HG03066 (cell line): Measurements from ENCODE around the gene CGNL1.

Experiments used
- ATAC-seq: cut with Tn5 transposase; IDR thresholded peaks from one replicate; pipeline ENCODE4 v1.9.1; 2021; ENCODE audit warnings: low read depth; ENCODE audit not compliant: unreplicated experiment

The CGNL1 gene

DNA sequence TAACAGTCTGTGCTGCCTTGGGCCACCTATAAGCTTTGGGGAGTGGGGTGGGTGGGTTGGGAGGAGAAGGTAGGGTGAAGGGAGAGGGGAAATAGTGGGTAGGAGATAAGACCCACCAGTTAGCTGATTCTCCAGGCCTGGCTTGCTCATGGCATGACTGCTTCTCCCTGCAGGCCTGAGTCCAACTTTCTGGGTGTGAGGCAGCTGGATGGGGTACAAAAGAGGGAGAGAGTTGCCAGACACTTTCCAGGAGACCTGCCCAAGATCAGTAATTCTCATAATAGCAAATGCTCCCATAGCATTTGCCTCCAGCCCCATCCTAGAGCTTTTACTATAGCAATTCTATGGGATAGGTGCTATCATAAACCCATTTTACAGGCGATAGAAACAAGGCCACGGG is 7.7 kb downstream of the CGNL1 start:
- no peak for ATAC-seq

DNA sequence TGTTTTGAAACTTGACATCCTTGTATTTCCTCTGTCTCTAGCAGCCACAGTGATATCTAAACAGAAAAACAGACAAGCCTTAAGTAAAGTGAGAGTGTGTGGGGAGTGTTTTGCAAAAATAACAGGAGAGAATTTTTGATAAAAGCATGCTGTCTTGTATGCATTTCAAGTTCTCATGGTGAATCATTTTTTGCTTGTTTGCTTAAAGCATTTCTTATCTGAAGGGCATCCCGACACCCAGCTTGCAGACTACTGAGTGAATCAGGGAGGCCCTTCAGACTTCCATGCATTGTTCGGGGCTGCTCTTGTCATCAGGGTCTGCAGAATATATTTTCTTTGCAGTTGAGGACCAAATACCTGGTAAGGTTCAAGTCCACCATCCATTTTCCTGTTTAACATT is 8.5 kb downstream of the CGNL1 start:
- ATAC-seq: no peak

DNA sequence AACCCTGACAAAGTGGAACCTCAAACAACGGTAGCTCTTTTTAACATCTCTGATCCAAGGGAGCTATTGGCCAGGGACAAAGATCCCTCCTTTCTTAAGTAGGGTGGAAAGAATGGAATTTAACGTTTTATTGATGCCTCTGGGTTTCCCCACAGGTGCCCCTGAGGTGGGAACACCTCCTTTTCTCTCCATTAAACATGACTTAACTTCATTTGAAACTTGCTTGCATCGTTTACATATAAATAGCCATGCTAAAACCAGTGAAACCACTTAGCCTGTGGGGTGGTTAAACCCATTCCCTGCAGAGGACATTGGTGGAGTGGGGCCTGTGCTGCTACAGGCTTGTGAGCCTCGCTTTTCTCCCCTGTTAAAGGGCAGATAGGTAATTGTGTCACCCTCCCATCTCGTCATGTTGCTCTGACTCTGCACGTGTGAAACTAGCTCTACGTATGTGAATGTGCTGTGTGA is 9.7 kb downstream of the CGNL1 start:
- ATAC-seq: no peak

DNA sequence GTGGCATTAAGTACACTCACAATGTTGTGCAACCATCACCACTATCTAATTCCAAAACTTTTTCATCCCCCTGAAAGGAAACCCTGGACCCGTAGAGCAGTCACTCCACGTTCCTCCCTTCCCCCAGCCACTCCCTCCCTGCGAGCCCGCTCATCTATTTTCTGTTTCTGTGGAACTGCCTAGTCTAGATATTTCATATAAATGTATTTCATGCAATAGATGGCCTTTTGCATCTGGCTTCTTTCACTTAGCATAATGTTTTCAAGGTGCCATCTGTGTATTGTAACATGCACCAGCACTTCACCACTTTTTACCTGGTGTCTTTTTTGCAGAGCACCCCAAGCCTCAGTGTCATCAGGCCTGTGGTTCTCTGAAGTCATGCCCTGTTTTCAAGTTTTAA is 10.7 kb downstream of the CGNL1 start:
- ATAC-seq: no peak

DNA sequence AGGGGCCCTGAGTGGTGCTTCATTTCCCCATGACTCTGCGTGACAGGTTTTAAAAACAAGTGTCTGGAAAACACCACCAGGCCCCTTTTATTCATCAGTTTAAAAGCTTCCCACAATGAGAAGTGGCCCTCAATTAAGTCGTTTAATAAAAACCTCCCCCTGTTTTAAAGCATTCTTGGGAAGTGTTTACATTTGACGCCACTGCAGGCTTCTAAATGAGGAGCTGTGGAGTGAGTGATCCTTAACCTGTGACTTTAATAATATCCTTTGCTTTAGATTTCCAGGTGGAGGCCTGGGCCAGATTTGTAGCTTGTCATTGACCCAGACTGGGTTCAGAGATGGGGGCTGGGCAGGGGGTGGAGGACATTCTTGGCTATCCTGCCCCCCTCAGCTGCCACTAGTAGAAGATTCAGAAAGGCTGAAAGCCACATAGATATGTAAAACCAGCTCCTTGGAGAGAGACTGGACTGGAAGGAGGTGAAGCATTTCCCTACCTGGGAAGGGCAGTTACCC is 11.3 kb downstream of the CGNL1 start:
- ATAC-seq: no peak

DNA sequence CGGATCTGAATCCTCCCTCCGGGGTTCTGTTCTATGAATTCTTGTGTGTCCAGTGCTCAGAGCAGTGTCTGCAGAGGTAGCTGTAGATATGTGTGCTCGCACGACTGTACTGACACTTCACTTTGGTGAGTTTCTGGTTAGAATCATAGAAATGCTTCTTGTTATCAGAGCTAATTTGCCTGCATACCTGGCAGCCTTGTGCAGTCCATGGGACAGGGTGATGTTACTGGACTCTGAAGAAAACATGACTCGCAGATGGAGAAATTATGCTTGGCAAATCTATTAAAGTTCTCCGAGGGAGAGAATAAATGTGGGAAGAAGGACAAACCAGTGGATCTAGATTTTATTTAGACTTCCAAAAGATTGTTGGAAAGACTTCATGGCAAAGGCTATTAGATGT is 12.2 kb downstream of the CGNL1 start:
- no peak for ATAC-seq

DNA sequence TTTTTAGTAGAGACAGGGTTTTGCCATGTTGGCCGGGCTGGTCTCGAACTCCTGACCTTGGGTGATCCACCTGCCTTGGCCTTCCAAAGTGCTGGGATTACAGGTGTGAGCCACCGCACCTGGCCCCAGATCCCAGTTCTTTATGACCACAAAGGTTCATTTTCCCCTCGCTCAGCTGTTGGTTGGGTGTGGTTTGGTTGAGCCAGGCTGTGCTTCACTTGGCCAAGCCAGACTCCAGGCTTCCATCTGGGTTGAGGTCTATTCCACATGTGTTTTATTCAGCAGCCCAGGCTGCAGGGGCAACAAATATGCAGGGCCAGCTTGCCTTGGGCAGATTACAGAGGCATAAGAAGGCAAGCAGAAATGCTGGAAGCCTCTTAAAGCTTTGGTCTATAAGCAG is 13.7 kb downstream of the CGNL1 start:
- no peak for ATAC-seq

DNA sequence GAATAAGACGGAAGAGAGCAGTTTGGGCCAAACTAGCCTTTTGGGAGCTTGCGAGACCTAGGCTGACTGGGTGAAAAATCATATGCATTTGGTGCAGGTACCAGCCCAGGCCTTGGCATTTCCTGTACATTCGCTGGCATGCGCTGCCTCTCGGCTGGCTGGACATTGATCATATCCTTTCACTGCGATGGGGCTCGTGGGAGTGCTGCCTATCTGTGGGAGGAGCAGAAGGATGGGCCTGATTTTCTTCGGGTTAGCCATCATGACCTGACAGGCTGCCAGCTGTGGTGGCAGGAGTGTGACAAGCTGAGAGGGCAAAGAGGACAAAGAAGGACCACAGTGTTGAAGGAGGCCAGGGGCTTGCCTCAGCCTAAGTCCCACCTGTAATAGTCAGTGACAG is 14.3 kb downstream of the CGNL1 start:
- ATAC-seq: no peak

DNA sequence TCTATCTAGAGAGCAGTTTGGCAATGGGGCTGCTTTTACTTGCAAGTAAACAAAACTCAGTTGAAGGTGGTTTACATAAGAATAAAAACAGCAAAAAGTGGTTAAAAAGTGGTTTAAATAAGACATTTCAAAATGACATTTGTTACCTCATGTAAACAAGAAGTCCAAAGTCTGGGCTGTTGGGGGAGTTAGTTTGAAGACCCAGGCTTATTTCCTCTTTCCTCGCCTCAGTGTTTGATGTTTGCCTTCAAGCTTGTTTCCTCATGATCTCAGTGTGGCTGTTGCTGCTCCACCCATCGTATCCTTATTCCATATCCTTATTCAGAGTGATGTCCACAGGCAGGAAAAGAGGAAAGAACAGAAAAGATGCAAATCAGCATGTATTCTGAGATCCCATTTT is 15.2 kb downstream of the CGNL1 start:
- no peak for ATAC-seq

DNA sequence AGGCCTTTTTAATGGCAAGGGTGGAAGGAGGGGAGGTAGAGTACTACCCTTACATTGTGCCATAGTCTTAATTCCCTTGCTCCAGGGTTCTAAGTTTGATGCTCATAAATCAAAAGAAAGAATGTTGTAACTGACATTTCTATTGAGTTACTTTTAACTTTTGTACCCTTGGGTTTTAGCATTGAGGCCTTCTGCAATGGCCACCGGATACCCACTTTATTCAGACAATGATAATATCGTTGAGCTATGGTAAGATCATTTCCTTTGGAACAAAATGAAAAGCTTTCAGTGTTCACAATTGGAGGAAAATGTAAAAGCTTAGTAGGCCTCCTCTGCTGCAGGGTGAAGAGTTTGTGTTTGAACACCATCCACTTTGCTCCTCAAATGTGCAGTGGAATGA is 16.8 kb downstream of the CGNL1 start:
- no peak for ATAC-seq

DNA sequence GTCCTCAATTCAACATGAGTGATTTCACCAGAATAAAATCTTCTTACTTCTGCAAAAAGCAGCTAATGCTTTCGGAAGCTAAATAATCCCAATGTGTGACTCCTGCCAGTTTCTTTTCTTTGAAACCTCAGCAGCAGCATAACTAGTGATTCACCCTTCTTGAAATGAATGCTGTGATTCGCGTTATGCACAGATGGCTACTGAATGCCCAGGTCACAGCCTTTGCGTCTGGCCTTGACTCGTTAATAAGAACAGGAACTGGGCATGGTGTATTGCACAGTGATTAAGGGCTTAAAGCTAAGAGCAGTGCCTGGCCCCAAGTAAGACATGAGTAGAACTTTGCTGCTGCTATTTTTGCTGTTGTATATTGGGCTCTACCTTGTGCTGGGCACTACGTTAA is 19.0 kb downstream of the CGNL1 start:
- no peak for ATAC-seq

DNA sequence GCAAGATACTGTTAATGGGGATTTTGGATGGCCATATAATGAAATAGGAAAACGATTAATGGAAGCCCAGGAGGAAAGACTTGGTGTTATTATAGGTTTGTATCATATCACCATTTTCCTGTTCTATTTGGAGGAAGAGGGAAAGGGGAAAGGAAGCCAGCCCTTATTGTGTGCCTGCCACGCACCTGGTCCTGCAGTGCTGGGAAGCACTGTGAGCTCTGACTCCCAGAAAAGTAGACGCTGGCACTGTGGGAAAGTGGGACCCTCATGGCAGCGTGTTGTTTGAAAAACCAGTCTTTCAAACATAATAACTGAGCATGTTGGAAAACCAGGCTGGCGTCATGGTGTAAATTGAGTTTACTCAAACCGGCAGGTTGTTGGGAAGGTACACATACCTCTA is 22.0 kb downstream of the CGNL1 start:
- no peak for ATAC-seq

DNA sequence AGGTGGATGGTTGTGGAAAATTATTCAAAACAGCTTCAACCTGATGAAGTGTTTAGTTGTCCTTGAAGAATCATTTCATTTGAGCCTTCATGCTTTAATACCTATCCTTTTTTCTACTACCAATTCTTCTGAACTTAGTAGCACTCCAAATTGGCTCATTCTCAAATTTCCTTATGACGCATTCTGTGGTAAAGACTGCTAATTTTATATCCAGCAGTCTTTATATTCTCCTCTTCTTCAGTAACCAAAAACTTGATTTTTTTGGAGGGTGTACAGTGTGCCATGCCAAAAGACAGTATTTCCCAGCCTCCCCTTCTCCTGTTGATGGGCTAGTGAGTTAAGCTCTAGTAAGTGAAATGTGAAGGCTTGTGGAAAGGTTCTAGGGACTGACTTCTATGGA is 25.2 kb downstream of the CGNL1 start:
- no peak for ATAC-seq

DNA sequence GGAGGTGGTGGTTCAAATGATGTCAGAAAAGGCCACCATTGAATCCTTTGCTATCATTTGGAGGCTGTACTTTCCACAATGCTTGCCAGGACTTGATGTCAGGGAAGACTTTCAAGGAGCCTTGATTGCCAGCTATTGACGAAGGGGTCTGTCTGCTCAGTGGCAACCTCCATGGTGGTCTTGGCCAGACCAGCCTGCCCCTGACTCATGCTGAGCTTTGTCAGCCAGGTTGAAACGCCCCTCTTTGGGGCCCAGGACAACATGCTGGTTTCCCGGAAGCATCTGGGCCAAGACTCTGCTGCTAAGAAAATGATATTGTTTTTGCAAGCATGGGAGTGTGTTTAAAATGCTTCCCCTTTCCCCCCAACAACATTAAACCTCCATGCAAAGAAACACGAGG is 26.7 kb downstream of the CGNL1 start:
- ATAC-seq: no peak

DNA sequence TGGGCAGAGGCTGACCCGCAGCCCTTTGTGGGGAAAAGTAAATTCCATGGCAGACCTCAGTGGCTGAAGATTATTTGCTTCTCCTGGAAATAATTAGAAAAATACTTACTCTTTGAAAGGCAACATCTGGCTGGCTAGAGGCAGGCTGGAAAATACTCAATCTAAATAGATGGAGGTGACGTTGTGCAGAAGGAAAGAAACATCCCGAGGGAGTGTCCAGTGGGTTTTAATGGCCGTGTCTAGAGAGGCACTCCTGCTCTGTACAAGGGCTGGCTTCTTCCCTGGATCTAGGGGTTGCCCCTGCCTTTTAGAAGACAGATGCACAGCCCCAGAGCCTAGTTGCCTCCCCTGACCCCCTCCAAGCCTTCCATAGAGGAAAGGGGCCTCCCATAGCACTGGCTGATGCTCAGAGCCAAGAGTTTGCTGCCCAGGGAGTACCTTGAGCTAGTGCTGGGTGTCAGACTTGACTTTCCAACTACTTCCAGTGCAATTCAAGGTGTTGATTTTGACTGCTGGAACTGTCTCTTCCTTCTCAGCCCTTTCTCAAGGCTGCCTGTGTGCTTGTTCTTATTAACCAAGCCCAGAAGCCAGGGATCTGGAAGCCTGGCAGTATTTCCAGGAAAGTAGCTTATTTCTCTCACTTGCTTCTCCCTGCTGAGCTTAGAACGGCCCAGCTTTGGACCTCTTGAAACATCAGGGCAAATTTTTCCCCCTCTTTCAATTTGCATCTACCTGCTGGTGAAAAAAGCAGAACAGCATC is 27.4 kb downstream of the CGNL1 start:
- no peak for ATAC-seq

DNA sequence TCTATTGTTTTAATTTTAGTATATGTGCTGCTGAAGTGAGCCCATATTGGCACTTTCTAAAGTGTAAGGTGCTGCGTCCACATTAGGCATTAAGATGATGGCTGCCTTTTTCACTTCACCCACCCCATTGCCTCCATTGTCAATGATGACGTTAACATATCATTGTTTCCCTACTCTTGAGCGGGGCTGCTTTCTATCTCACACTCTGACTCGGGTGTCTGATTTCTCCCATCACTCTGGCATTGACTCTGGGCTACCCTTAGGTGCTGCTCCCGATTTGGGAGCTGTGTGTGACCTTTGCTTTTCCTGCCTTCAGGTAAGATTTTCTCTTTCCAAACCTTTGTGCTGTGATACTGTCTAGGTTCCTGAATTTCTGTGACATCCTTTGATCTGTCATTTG is 28.8 kb downstream of the CGNL1 start:
- no peak for ATAC-seq

DNA sequence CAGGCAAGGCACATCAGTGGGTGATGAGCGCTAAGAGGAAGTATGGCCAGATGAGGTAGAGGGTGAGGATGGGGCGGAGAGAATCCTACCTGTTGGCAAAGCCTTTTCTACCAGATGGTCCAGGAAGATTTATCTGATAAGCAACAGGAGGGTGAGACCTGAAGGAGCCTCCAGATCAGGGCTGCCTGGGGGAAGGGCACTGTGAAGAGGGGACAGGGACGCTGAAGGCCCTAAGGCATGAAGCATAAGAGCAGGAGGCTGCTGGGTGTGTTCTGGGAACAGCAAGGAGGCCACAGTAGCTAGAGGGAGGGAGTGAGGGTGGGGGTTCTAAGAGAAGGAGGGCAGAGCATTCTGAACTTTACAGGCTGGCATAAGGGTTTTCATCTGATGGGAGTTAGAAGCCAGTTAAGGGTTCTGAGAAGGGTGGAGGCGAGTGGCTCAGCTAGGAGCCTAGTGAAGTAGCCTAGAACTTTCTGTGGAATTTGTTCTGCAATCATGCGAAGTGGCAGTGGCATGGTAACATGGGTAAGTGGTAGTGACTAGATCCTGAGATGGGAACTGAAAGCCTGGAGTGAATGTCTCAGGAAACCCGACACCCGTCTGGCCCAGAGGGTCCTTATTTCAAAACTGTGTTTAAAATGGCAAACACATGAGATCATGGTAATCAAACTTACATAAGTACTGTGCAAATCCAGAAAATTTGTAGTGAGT is 29.9 kb downstream of the CGNL1 start:
- ATAC-seq: no peak

DNA sequence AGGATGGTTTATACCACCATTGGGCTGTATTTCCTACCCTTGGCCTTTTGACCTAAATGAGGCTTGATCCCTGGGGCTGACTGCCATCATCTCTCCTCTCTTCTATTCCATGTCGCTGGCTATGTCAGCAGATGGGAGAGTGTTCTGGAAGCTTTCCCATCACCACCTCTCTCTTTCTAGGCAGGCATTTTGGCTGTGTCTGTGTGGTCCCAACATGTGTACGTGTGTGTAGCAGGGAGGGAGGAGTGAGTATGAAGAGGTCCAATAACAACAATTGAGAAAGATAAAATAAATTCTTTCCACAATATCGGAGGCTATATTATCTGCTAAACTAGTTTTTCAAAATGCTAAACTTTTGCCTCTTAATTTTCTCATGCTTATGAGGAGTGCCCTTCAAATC is 34.1 kb downstream of the CGNL1 start:
- ATAC-seq: no peak

DNA sequence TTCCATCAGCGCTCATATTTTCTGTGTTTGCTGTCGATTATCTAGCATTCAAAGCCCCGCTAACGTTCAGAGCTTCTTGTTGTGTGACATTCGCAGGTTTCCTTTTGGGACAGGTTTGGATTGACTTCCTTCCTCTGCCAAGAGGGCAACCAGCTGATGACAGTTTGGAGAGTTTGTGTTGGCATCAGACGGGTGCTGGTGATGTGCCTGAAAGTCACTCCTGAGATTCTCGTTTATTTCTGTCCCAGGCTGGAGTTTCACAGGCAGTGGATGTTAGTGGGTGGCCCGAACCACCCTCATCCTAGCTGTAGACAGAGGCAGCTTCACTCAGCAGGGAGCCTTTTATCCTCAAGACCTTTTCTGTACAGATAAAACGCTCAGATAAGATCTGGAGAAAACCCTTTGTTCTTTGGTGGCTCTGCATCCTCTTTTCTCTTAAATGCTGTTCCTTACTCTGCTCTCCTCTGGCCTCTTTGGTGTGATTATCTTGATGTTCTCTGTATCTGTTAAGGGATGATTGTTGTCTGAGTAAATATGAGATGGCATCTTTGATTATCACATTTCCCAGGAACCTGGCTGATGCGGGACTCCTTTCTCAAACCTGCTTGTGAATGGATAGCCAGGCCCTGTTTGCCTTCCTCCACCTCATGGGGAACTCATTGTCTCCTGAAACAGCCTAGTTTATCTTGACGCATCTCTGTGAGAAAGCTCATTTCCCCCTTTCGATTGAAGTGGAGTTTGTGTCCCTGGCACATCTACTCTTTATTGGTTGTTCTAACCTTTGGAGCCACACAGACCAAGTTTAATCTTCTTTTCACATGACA is 35.9 kb downstream of the CGNL1 start:
- ATAC-seq: no peak

DNA sequence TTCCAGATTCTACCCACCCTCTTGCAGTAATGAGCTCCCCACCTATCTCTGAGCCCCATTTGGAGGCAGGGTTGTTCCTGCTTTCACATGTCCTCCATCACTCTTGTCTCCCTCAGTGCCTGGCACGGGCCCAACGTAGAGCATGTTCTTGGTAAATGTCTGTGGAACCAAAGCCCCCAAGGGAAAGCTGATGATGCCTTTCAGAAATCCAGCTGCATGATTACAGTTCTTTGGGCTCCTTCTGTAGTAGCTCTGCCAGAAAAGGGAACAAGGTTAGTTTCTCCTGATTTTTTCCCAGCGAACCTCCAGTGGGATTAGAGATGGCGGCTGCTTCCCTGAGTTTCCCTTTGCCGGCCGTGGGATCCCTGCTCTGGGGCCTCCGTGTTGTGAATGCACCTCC is 39.3 kb downstream of the CGNL1 start:
- ATAC-seq: no peak

DNA sequence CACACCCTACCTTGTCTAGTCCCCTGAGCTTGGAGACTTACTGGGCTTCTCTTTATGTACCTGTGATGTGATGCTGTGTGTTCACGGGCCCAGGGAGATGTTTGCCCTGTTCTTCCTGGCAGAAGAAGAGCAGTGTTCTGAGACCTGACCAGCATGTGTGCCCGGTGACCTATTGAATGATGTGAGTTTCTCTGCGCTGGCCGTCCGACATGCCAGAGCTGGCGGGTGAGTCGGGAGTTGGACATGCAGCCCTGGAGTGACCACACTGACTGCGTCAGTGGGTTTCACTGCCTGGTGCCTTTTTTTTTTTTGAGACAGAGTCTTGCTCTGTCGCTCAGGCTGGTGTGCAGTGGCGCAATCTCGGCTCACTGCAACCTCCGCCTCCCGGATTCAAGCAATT is 42.3 kb downstream of the CGNL1 start:
- ATAC-seq: no peak
